Stimulated activated naive CD4-positive, alpha-beta T cell treated with Interleukin-2 at 50 U/mL for 16 hours (primary cell): Measurements from ENCODE around the gene MRC1.
"Not testable (repeated sequence)": the region's sequence is repeated elsewhere in the genome, so short reads cannot be mapped to it uniquely, and the experiment has no call there.

ENCODE experiments used
- DNase-seq: peaks from one replicate; lab custom pipeline; 2025; lab: John Stamatoyannopoulos, UW

MRC1 gene

GRCh38 chr10:17905491-17905890, 96.3 kb downstream of the MRC1 start:
- DNase-seq = no peak

- no peak for DNase-seq
Observed at GRCh38 chr10:17906002-17906401, 96.9 kb downstream of the MRC1 start.

GRCh38 chr10:17907641-17908040, 98.5 kb downstream of the MRC1 start:
- DNase-seq = no peak

GRCh38 chr10:17910125-17910789, 101.1 kb downstream of the MRC1 start:
- no peak for DNase-seq

- DNase-seq = no peak
Observed at GRCh38 chr10:17912754-17913153, 103.6 kb downstream of the MRC1 start.

GRCh38 chr10:17913604-17914003, 104.5 kb downstream of the MRC1 start:
- DNase-seq = no peak

- DNase-seq = no peak
Observed at GRCh38 chr10:17914169-17915045, 105.3 kb downstream of the MRC1 start.

- DNase-seq = no peak
Observed at GRCh38 chr10:17915181-17915580, 106.0 kb downstream of the MRC1 start.

- DNase-seq = no peak
Observed at GRCh38 chr10:17918187-17918903, 109.2 kb downstream of the MRC1 start.

GRCh38 chr10:17921378-17921777, 112.2 kb downstream of the MRC1 start:
- DNase-seq = no peak

- DNase-seq = no peak
Observed at GRCh38 chr10:17923728-17924127, 114.6 kb downstream of the MRC1 start.

- DNase-seq = no peak
Observed at GRCh38 chr10:17943033-17943745, 134.0 kb downstream of the MRC1 start.

GRCh38 chr10:17950269-17950668, 141.1 kb downstream of the MRC1 start:
- DNase-seq = not testable (repeated sequence)

GRCh38 chr10:17950726-17951125, 141.6 kb downstream of the MRC1 start:
- DNase-seq = no peak

GRCh38 chr10:17951868-17952371, 142.8 kb downstream of the MRC1 start, which contains the start of gene SLC39A12:
TSS of gene SLC39A12 (plus strand) at chr10:17951918. CDS start at chr10:17953277, 1,359 bp downstream.
- no peak for DNase-seq

- DNase-seq = not testable (repeated sequence)
Observed at GRCh38 chr10:17954372-17954771, 145.2 kb downstream of the MRC1 start.

- DNase-seq = no peak
Observed at GRCh38 chr10:17954861-17955260, 145.7 kb downstream of the MRC1 start.

- DNase-seq = no peak
Observed at GRCh38 chr10:17958049-17958448, 148.9 kb downstream of the MRC1 start.

- no peak for DNase-seq
Observed at GRCh38 chr10:17959870-17960269, 150.7 kb downstream of the MRC1 start.
